ENCODE measurements around the gene FRMPD1. TPM values are rescaled to one million over a fixed set of nuclear protein-coding genes. Genes with fewer than 3 reads are reported as not detected.
A peak's percentile ranks its signal among the peaks of the same experiment; 100 is the strongest.

FRMPD1 gene
- total RNA-seq, 4 donors from 2014 or later: 0.34 to 0.50 (median 0.45) TPM; not detected in 1

DNA sequence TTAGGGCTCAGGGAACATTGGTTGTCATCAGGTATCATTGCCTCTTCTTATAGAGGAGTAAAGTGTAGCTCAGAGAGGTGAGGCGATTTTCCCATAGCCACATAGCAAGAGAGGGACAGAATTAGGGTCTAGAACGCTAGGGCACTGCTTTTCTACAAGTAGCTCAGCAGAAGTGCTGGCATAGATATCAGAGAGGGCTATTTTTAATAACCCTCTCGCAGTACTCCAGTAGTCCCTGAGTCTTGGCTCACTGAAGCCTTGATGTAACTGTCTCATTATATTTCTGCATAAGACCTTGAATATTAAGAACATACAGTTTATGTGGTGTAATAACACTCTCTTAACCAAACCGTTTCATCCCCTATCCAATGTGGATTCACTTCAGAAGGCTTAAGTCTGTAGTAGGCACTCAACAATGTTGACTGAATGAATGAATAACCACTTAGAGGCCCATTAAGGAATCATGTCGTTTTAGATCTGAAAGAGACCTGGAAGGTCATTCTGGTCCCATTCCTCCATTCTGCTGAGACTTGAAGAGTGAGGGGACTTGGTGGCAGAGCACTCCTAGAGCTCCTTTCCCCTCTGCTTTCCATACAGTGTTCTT lies 4.7 kb upstream of the FRMPD1 start:
- Histone ChIP-seq H3K4me3 (no peak overlapping the region), H3K9me3 (no peaks in the 10 kb centered on the region)

GRCh38 chr9:37650299-37650872 lies 368 bp upstream of the FRMPD1 start:
- no peak for TF ChIP-seq POLR2A (IDR thresholded peaks at IDR 0.05; ENCODE audit: low read depth)
- no peak for TF ChIP-seq POLR2AphosphoS5 (IDR thresholded peaks at IDR 0.05)
- no peak for TF ChIP-seq CTCF (IDR thresholded peaks at IDR 0.05)
- no peak for TF ChIP-seq EP300 (IDR thresholded peaks at IDR 0.05)
- intact Hi-C loops (cut with DNase I): no loop called here
- no peak for DNase-seq (ENCODE audit: extremely low spot score)
- Histone ChIP-seq H3K9me3 (no peaks in the 10 kb centered on the region), H3K36me3 (no peaks in the 10 kb centered on the region), H3K4me3 (peak overlapping the region; percentile 55 to 76 (median 60)), H3K4me1 (peaks cover 7 to 18% (median 15%) of the 10 kb centered on the region in 4 donors), H3K27me3 (peaks cover 0 to 44% (median 17%) of the 10 kb centered on the region in 4 donors), H3K27ac (replicated peaks in 1 of 4) (no peak overlapping the region)
- WGBS: 59% methylated on average over 8 of the region's 45 CpGs

More for the DNA sequence above, 4.7 kb upstream of the FRMPD1 start:
- H3K27me3 ChIP-seq: peaks cover 0 to 15% (median 0%) of the 10 kb centered on the region in 4 donors
- no peaks in the 10 kb centered on the region for H3K36me3 ChIP-seq
- peaks cover under 1 to 8% (median 7%) of the 10 kb centered on the region in 4 donors for H3K4me1 ChIP-seq
- TF ChIP-seq POLR2A (IDR thresholded peaks at IDR 0.05; ENCODE audit: low read depth) (no peak), POLR2AphosphoS5 (IDR thresholded peaks at IDR 0.05) (no peak), CTCF (IDR thresholded peaks at IDR 0.05) (no peak), EP300 (IDR thresholded peaks at IDR 0.05) (no peak)
- WGBS: 64% methylated on average over 5 of the region's 5 CpGs
- DNase-seq (ENCODE audit: extremely low spot score): peak; percentile 39
- intact Hi-C loops (cut with DNase I): no loop called here
- no peak overlapping the region for H3K27ac ChIP-seq (replicated peaks in 1 of 4)

GRCh38 chr9:37652261-37652660 lies 1.5 kb downstream of the FRMPD1 start:
- DNase-seq (ENCODE audit: extremely low spot score): no peak
- Histone ChIP-seq H3K27me3 (peaks cover 0 to 51% (median 17%) of the 10 kb centered on the region in 4 donors), H3K4me1 (peaks cover 7 to 18% (median 15%) of the 10 kb centered on the region in 4 donors), H3K4me3 (no peak overlapping the region), H3K27ac (replicated peaks in 1 of 4) (no peak overlapping the region), H3K9me3 (no peaks in the 10 kb centered on the region), H3K36me3 (no peaks in the 10 kb centered on the region)
- WGBS: 87% methylated on average over 7 of the region's 7 CpGs
- TF ChIP-seq CTCF (IDR thresholded peaks at IDR 0.05): no peak
- no peak for TF ChIP-seq EP300 (IDR thresholded peaks at IDR 0.05)
- TF ChIP-seq POLR2A (IDR thresholded peaks at IDR 0.05; ENCODE audit: low read depth): no peak
- TF ChIP-seq POLR2AphosphoS5 (IDR thresholded peaks at IDR 0.05): no peak
- intact Hi-C loops (cut with DNase I): no loop called here

DNA sequence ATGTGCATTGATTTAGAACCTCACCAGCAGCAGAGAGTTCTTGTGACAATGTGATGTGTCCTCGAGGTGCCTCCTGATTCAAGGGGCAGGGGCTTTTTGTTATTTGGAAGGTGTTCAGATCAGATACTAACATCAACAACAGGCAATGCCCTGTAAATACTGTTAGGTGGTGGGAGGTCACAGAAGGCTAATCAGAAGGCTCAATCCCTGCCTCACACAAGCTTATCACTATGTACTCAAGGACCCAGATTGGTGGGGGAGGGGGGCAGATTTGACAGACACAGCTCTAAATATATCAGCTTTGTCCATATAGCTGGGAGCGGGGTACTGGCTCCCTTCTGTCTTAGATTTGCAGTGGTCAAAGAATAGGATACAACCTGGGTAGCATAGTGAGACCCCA lies 2.6 kb downstream of the FRMPD1 start:
- Histone ChIP-seq H3K4me1 (peaks cover 7 to 18% (median 15%) of the 10 kb centered on the region in 4 donors), H3K4me3 (no peak overlapping the region), H3K36me3 (no peaks in the 10 kb centered on the region), H3K27me3 (peaks cover 0 to 61% (median 17%) of the 10 kb centered on the region in 4 donors), H3K9me3 (no peaks in the 10 kb centered on the region), H3K27ac (replicated peaks in 1 of 4) (no peak overlapping the region)
- intact Hi-C loops (cut with DNase I): no loop called here
- no peak for TF ChIP-seq POLR2A (IDR thresholded peaks at IDR 0.05; ENCODE audit: low read depth)
- no peak for TF ChIP-seq POLR2AphosphoS5 (IDR thresholded peaks at IDR 0.05)
- TF ChIP-seq EP300 (IDR thresholded peaks at IDR 0.05): no peak
- no peak for TF ChIP-seq CTCF (IDR thresholded peaks at IDR 0.05)
- WGBS: 86% methylated on average over 2 of the region's 2 CpGs
- DNase-seq (ENCODE audit: extremely low spot score): no peak
